ENCODE data around the gene FAF1. TPM values are rescaled to one million over a fixed set of nuclear protein-coding genes. Genes with fewer than 3 reads are reported as not detected.
"Not testable (repeated sequence)": the region's sequence is repeated elsewhere in the genome, so short reads cannot be mapped to it uniquely, and the experiment has no call there.

Gene FAF1
- total and polyA plus RNA-seq, 9 donors, result 23.1 to 76.0 (median 57.1) TPM

DNA sequence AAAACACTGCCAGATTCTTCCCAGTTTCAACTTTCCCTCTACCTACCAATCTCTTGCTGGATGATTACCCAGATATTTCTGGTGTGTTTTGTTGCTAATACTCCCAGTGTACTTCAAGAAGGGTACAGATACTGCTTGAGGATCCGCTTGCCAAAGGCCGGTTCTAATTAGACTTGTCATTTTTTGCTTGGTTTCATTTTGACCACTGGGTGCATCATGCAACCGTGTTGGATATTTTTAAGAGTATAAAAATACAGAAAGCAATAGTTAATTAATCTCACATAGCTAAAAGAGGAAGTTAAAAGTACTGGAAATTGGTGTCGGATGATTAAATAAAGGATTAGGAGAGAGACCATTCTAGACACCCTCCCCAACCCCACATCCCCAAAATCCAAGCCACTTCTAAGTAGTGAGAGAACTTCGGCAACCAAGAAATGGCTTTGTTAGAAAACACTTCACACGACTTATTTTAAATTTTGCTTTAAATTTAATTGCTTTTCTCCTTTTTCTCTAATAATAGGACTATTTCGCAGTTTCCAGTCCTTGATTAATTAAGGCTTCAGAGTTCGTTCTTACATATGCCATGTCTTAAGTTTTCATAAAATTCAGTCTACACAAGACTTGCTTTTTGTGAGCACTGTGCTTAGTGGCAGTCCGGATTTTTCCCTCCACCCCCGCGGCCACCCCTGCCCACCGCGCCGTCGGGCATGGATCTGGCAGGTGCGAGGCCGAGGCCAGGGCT, 7.5 kb upstream of the FAF1 start:
- Histone ChIP-seq H3K9me3 (no peaks in the 10 kb centered on the region), H3K4me3 (peak overlapping the region; percentile 77), H3K4me1 (ENCODE audit: insufficient read depth) (no peaks in the 10 kb centered on the region), H3K36me3 (no peaks in the 10 kb centered on the region), H3K27ac (peak overlapping the region; percentile 98 to 99), H3K27me3 (no peaks in the 10 kb centered on the region)
- 7 to 9% (median 9%) methylated on average over 17 of the region's 17 CpGs for WGBS, 3 donors
- intact Hi-C loops (cut with DNase I), result no loop called here
- DNase-seq, result peak in 1 of 5 donors; percentile 32
- TF ChIP-seq, protein P1, sequence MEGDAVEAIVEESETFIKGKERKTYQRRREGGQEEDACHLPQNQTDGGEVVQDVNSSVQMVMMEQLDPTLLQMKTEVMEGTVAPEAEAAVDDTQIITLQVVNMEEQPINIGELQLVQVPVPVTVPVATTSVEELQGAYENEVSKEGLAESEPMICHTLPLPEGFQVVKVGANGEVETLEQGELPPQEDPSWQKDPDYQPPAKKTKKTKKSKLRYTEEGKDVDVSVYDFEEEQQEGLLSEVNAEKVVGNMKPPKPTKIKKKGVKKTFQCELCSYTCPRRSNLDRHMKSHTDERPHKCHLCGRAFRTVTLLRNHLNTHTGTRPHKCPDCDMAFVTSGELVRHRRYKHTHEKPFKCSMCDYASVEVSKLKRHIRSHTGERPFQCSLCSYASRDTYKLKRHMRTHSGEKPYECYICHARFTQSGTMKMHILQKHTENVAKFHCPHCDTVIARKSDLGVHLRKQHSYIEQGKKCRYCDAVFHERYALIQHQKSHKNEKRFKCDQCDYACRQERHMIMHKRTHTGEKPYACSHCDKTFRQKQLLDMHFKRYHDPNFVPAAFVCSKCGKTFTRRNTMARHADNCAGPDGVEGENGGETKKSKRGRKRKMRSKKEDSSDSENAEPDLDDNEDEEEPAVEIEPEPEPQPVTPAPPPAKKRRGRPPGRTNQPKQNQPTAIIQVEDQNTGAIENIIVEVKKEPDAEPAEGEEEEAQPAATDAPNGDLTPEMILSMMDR (IDR thresholded peaks at IDR 0.05), result peak in 1 of 3 donors; percentile 13
- TF ChIP-seq POLR2A (IDR thresholded peaks at IDR 0.05) (no peak), EP300 (IDR thresholded peaks at IDR 0.05) (no peak)

DNA sequence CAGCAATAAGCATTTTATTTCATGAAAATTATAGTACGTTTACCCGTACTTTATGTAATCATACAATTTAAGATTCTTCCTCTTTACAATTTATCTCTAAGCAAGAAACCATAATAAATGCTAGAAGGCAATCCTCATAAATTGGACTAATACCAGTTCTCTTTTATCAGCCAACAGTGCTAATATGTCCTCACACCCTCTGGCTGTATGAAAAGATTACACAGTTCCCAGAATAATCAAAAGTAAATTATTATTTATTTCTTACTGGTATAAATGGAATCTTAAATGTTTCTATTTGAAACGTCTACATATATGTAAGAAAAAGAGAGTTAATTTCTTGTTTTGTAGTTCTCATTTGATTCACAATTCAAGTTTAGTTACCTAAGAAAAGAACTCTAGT, 6.9 kb upstream of the FAF1 start:
- intact Hi-C loops (cut with DNase I), result no loop called here
- H3K27ac ChIP-seq, result peak overlapping the region in 1 of 2 donors; percentile 98
- TF ChIP-seq POLR2A (IDR thresholded peaks at IDR 0.05) (no peak), EP300 (IDR thresholded peaks at IDR 0.05) (no peak)
- TF ChIP-seq, protein P1 (IDR thresholded peaks at IDR 0.05), result no peak
- no peak overlapping the region for H3K4me3 ChIP-seq
- WGBS, 3 donors, result 34 to 56% (median 42%) methylated on average over 3 of the region's 3 CpGs
- DNase-seq, result no peak
- H3K4me1 ChIP-seq (ENCODE audit: insufficient read depth), result no peaks in the 10 kb centered on the region
- no peaks in the 10 kb centered on the region for H3K9me3 ChIP-seq
- no peaks in the 10 kb centered on the region for H3K27me3 ChIP-seq
- H3K36me3 ChIP-seq, result no peaks in the 10 kb centered on the region

DNA sequence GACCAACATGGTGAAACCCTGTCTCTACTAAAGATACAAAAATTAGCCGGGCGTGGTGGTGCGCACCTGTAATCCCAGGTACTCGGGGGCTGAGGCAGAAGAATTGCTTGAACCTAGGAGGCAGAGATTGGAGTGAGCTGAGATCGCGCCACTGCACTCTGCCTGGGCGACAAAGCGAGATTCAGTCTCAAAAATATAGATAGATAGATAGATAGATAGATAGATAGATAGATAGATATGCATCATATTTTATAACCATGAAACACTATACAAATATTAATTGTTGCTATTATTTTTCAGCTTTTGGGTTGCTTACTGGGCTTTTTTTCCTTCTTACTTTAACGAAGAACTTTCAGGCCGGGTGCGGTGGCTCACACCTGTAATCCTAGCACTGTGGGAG, 4.8 kb upstream of the FAF1 start:
- no peak overlapping the region for H3K27ac ChIP-seq
- no peaks in the 10 kb centered on the region for H3K4me1 ChIP-seq (ENCODE audit: insufficient read depth)
- DNase-seq, result no peak
- WGBS, 3 donors, result 92 to 94% (median 93%) methylated on average over 11 of the region's 11 CpGs
- no peaks in the 10 kb centered on the region for H3K9me3 ChIP-seq
- no peak for TF ChIP-seq EP300 (IDR thresholded peaks at IDR 0.05)
- TF ChIP-seq, protein P1 (IDR thresholded peaks at IDR 0.05), result no peak
- no peak for TF ChIP-seq POLR2A (IDR thresholded peaks at IDR 0.05)
- H3K27me3 ChIP-seq, result no peaks in the 10 kb centered on the region
- H3K4me3 ChIP-seq, result no peak overlapping the region
- intact Hi-C loops (cut with DNase I), result no loop called here
- no peaks in the 10 kb centered on the region for H3K36me3 ChIP-seq

DNA sequence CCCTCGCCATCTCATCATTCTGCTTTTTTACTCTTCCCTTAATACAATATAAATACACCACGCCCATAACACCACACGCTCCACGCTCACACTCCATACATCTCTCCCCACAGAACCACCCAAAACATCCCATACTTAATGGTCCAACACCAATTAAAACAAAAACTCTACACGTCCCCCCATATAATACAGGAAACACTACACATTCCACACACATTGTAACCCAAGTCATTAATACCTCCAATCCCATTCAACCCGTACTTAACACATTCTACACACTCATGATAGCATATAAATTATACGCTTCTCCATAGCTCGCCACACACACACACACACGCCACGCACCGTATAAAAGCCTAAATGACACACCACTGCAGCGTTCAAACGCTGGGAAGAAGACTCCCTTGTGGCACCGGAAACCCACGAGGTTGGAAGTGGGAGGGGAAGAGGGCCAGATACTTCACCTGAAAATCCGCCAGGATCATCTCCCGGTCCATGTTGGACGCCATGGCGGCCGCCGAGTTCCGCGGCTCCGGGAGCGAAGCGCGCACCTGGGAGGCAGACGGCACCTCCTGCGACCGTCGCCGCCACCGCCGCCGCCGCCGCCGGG, 659 bp downstream of the FAF1 start:
- intact Hi-C loops (cut with DNase I), result no loop called here
- 1 to 2% (median 1%) methylated on average over 17 to 38 of the region's 38 CpGs for WGBS, 3 donors
- Histone ChIP-seq H3K36me3 (no peaks in the 10 kb centered on the region), H3K9me3 (no peaks in the 10 kb centered on the region), H3K27me3 (no peaks in the 10 kb centered on the region), H3K27ac (peak overlapping the region in 1 of 2 donors; percentile 71), H3K4me1 (ENCODE audit: insufficient read depth) (no peaks in the 10 kb centered on the region), H3K4me3 (peak overlapping the region; percentile 70)
- DNase-seq, result peak in 4 of 5 donors; percentile 28 to 60 (median 37)
- no peak for TF ChIP-seq POLR2A (IDR thresholded peaks at IDR 0.05)

DNA sequence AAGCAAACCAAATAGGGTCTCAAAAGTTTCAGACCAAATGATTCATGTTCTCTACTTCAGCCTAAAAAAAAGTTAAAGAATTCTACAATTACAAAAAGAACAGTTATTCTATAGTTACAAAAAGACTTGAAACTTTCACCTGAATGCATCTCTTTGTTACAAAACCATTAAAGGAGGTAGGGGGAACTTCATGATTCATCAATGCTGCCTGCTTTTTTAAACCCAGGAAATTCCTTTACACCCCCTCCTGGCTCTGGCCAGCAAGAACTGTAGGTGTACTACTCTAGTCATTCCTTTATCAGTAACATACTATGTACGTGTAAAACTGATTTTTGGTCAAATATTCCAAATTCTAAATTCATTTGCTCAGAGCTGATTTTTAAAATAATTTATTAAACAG, 5.0 kb downstream of the FAF1 start:
- Histone ChIP-seq H3K4me1 (ENCODE audit: insufficient read depth) (peaks cover 3% of the 10 kb centered on the region), H3K4me3 (no peak overlapping the region), H3K27ac (no peak overlapping the region), H3K27me3 (no peaks in the 10 kb centered on the region), H3K36me3 (no peaks in the 10 kb centered on the region), H3K9me3 (no peaks in the 10 kb centered on the region)
- intact Hi-C loops (cut with DNase I), result no loop called here
- no peak for DNase-seq
- WGBS, 3 donors, result 26 to 40% (median 33%) methylated on average over 1 of the region's 1 CpG
- TF ChIP-seq POLR2A (IDR thresholded peaks at IDR 0.05) (no peak), EP300 (IDR thresholded peaks at IDR 0.05) (no peak)
- TF ChIP-seq, protein P1 (IDR thresholded peaks at IDR 0.05), result no peak

DNA sequence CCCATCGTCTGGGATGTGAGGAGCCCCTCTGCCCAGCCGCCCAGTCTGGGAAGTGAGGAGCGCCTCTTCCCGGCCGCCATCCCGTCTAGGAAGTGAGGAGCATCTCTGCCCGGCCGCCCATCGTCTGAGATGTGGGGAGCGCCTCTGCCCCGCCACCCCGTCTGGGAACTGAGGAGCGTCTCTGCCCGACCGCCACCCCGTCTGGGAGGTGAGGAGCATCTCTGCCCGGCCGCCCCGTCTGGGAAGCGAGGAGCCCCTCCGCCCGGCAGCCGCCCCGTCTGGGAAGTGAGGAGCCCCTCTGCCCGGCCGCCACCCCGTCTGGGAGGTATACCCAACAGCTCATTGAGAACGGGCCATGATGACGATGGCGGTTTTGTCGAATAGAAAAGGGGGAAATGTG, 7.5 kb downstream of the FAF1 start:
- WGBS, 3 donors, result 93 to 96% (median 93%) methylated on average over 29 to 31 of the region's 31 CpGs
- H3K36me3 ChIP-seq; H3K4me3 ChIP-seq; H3K4me1 ChIP-seq (ENCODE audit: insufficient read depth); DNase-seq; H3K9me3 ChIP-seq; H3K27me3 ChIP-seq; intact Hi-C loops (cut with DNase I); H3K27ac ChIP-seq: not testable (repeated sequence)

Measured in ovary (tissue), 9 donors.